Measurements from ENCODE around the gene RBM25.

RBM25 gene

GRCh38 chr14:73172500-73172899 is 114.2 kb downstream of the RBM25 start:
- DNase-seq = no peak

- peak; percentile 92 for DNase-seq
Observed at GRCh38 chr14:73173092-73173735, 114.9 kb downstream of the RBM25 start.
